ENCODE measurements around the gene OPALIN.

GRCh38 chr10:96339956-96340904 lies 18.6 kb downstream of the OPALIN start:
- no peak for TF ChIP-seq JUND (IDR thresholded peaks at IDR 0.05)
- TF ChIP-seq, protein P1, sequence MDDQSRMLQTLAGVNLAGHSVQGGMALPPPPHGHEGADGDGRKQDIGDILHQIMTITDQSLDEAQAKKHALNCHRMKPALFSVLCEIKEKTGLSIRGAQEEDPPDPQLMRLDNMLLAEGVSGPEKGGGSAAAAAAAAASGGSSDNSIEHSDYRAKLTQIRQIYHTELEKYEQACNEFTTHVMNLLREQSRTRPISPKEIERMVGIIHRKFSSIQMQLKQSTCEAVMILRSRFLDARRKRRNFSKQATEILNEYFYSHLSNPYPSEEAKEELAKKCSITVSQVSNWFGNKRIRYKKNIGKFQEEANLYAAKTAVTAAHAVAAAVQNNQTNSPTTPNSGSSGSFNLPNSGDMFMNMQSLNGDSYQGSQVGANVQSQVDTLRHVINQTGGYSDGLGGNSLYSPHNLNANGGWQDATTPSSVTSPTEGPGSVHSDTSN (IDR thresholded peaks at IDR 0.05), result no peak
- TF ChIP-seq, protein P2, sequence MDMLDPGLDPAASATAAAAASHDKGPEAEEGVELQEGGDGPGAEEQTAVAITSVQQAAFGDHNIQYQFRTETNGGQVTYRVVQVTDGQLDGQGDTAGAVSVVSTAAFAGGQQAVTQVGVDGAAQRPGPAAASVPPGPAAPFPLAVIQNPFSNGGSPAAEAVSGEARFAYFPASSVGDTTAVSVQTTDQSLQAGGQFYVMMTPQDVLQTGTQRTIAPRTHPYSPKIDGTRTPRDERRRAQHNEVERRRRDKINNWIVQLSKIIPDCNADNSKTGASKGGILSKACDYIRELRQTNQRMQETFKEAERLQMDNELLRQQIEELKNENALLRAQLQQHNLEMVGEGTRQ (IDR thresholded peaks at IDR 0.05; ENCODE audit: borderline replicate concordance, low read depth, low read length), result no peak
- peak; percentile 75 for TF ChIP-seq CTCF (IDR thresholded peaks at IDR 0.05)
- no peak for TF ChIP-seq EP300 (IDR thresholded peaks at IDR 0.05; ENCODE audit: borderline replicate concordance in 1 of 2, low read depth in 1 of 2, low read length in 1 of 2)
- TF ChIP-seq MXI1 (IDR thresholded peaks at IDR 0.05; ENCODE audit: low read depth, low read length), result no peak
- no peak for TF ChIP-seq CHD2 (IDR thresholded peaks at IDR 0.05; ENCODE audit: low read length, partially characterized antibody)
